Measurements from ENCODE around the gene GADD45A. TPM values are rescaled to one million over a fixed set of nuclear protein-coding genes. Genes with fewer than 3 reads are reported as not detected.

GADD45A gene
- polyA plus RNA-seq, 2 of the 4 experiments (the other 2 are of a cell fraction), result 36.0 to 44.7 TPM

DNA sequence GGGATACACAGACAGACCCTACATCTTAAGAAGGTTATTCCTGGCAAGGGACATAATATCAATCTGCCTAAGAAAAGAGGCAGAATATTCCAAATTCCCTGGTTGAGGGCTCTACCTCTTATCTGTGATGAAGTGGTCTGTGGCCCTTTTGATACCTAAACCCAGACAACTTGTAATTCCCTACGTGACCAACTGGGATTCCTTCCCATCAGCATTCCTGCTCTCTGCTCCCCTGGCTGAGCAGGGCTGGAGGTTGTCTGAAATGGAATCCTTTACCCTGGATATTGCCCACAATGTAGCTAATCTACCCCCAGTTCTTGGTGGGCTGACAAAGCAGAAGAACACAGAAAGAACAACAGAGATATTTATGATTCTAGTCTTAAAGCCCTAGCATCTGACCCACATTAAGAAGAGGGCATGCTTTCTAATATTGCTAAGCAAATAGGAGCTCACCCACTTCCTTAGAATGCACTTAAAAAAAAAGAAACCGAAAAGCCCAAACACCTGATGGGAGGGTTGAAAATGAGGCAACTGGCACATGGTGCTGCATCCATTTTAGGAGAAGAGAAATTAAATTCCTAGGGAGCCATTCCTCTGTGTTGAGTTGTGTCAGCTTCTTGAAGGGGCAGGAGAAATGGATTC, 36.8 kb downstream of the GADD45A start:
- ATAC-seq (no peak), DNase-seq (ENCODE audit: low read depth in 1 of 2, low spot score in 1 of 2) (no peak), FAIRE-seq (no peak)
- CTCF ChIA-PET, result interaction anchor here (1.0 to 1.5 kb wide), 3 partner anchors 9 to 162 kb away, joined by 3 to 6 read pairs (median 3); no protein-coding TSS in a partner anchor
- H3K4me2 ChIP-seq, result no peak overlapping the region
- TF ChIP-seq RFX5 (IDR thresholded peaks at IDR 0.05) (no peak), ZSCAN20 (CRISPR knock-in tag; IDR thresholded peaks at IDR 0.05) (no peak)
- H3K4me3 ChIP-seq, result no peak overlapping the region
- H3K4me1 ChIP-seq, result peaks cover 89% of the 10 kb centered on the region
- H3K9me3 ChIP-seq, result no peaks in the 10 kb centered on the region
- peak overlapping the region; percentile 7 to 24; a peak in 2 of 6 replicates for H3K27ac ChIP-seq
- POLR2A ChIA-PET, result no interaction called here
- 90% methylated on average over 2 of the region's 2 CpGs for WGBS (ENCODE audit: missing lambda C conversion rate)

DNA sequence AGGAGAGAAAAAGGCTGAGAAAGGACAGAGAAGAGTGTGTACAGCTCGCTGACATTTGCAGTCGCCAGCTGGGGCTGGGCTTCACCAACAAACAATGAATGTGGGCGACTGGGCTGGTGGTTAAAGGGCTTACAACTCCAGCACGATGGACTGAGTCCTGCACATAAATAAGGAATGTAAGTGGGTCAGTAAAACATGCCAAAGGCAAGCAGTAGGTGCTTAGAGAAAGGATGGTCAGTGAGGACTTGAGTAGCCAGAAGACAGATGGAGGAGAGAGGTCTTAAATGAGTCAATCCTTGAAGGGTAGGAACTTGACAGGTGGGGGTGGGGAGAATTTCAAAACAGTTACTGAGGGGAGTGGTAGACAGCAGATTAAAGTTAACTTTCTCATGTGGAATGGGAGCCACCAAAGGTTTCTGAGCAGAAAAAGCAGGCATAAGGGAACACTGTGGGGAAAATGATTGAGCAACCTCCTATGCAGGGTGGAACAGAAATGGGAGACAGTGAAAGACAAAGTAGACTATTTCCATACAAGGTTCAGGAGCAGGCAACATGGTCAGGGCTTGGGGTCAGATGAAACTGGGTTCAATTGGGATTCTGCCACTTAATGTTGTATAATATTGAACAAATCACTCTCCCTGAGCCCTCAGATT, 37.4 kb downstream of the GADD45A start:
- Histone ChIP-seq H3K4me2 (no peak overlapping the region), H3K4me3 (no peak overlapping the region), H3K4me1 (peaks cover 82% of the 10 kb centered on the region), H3K9me3 (no peaks in the 10 kb centered on the region), H3K27ac (peak overlapping the region; percentile 7 to 24; a peak in 1 of 6 replicates)
- FAIRE-seq (no peak), ATAC-seq (no peak), DNase-seq (ENCODE audit: low read depth in 1 of 2, low spot score in 1 of 2) (no peak)
- TF ChIP-seq POLR2A (IDR thresholded peaks at IDR 0.05; ENCODE audit: low read length) (no peak), CBX8 (IDR thresholded peaks at IDR 0.05) (no peak), ZFP36 (IDR thresholded peaks at IDR 0.05; ENCODE audit: borderline replicate concordance, partially characterized antibody) (no peak), POLR2AphosphoS2 (conservative IDR thresholded peaks at IDR 0.05; ENCODE audit: low read length) (no peak), CBX2 (IDR thresholded peaks at IDR 0.05; ENCODE audit: borderline replicate concordance, low read depth) (no peak)
- CTCF ChIA-PET, result interaction anchor here (1.3 kb wide), 1 partner anchor 38 kb away, joined by 6 read pairs; no protein-coding TSS in a partner anchor
- POLR2A ChIA-PET, result no interaction called here
- WGBS (ENCODE audit: missing lambda C conversion rate), result 87% methylated on average over 4 of the region's 4 CpGs

DNA sequence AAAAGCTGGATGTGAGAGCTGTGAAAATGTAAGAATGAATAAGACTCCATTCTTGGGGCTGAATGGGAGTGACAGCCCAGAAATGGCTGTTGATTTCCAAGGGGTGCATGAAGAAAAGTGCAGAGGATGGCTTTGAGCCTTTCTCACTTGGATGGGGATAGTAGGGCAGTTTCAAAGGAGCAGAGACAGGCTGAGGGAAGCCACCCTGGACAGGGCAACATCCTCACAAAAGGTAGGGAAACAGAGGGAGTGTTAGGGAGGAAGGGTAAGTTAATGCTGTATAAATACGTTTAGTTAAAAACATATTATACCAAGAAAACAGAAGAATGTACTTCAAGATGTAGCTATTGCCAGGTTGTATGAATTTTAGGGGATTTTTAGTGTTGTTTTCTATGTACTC, 38.1 kb downstream of the GADD45A start:
- DNase-seq (ENCODE audit: low read depth in 1 of 2, low spot score in 1 of 2), result no peak
- POLR2A ChIA-PET, result no interaction called here
- Histone ChIP-seq H3K4me1 (peaks cover 75% of the 10 kb centered on the region), H3K4me3 (no peak overlapping the region), H3K27ac (no peak overlapping the region; a peak in 1 of 6 replicates), H3K4me2 (no peak overlapping the region), H3K9me3 (no peaks in the 10 kb centered on the region)
- no peak for FAIRE-seq
- ATAC-seq, result no peak
- CTCF ChIA-PET, result interaction anchor here (1.1 kb wide), 1 partner anchor 43 kb away, joined by 3 read pairs; no protein-coding TSS in a partner anchor
- 57% methylated on average over 1 of the region's 1 CpG for WGBS (ENCODE audit: missing lambda C conversion rate)
- TF ChIP-seq HEYL (CRISPR knock-in tag; IDR thresholded peaks at IDR 0.05) (no peak), ZSCAN20 (CRISPR knock-in tag; IDR thresholded peaks at IDR 0.05) (no peak), POLR2A (IDR thresholded peaks at IDR 0.05; ENCODE audit: low read length) (no peak), EHF (CRISPR knock-in tag; IDR thresholded peaks at IDR 0.05) (no peak), NR3C1 (IDR thresholded peaks at IDR 0.05) (no peak)
- TF ChIP-seq, protein P1, sequence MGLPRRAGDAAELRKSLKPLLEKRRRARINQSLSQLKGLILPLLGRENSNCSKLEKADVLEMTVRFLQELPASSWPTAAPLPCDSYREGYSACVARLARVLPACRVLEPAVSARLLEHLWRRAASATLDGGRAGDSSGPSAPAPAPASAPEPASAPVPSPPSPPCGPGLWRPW (IDR thresholded peaks at IDR 0.05), result no peak
- TF ChIP-seq, protein P2, sequence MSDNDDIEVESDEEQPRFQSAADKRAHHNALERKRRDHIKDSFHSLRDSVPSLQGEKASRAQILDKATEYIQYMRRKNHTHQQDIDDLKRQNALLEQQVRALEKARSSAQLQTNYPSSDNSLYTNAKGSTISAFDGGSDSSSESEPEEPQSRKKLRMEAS (IDR thresholded peaks at IDR 0.05), result no peak

DNA sequence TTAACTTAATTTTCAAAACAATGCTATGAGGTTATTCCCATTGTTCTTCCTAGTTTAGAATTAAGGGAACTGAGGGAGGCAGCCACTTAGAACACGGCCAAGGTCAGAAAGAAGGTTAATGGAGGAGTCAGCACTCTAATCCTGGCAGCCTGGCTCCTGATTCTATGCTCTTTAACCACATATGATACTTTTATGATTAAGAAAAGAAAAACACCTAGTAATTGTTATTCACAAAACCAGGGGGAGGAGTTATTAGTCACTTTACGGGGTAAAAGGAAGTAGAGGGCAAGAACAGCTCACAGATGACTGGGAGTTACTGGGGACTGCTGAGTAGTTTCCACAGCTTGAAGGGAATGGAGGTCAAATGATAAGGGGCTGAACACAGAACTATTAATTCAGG, 38.6 kb downstream of the GADD45A start:
- ChIA-PET CTCF (interaction anchor here (1.1 kb wide), 1 partner anchor 43 kb away, joined by 3 read pairs; no protein-coding TSS in a partner anchor), POLR2A (no interaction called here)
- Histone ChIP-seq H3K4me1 (peaks cover 70% of the 10 kb centered on the region), H3K4me2 (peak overlapping the region; percentile 27), H3K4me3 (no peak overlapping the region), H3K27ac (peak overlapping the region; percentile 61 to 68; a peak in 4 of 6 replicates), H3K9me3 (no peaks in the 10 kb centered on the region)
- ATAC-seq, result peak in 1 of 2 experiments; percentile 38; a peak in 2 of 6 replicates
- TF ChIP-seq BHLHE40 (IDR thresholded peaks at IDR 0.05; ENCODE audit: low read depth, low read length) (no peak), SREBF2 (IDR thresholded peaks at IDR 0.05) (no peak), HOXA7 (CRISPR knock-in tag; IDR thresholded peaks at IDR 0.05) (no peak), RFX5 (IDR thresholded peaks at IDR 0.05) (no peak), RNF2 (IDR thresholded peaks at IDR 0.05; ENCODE audit: borderline replicate concordance, low read depth) (no peak), ZC3H11A (IDR thresholded peaks at IDR 0.05) (no peak), FOSL2 (IDR thresholded peaks at IDR 0.05) (no peak), FOSL2 (CRISPR knock-in tag; IDR thresholded peaks at IDR 0.05) (no peak), JUNB (IDR thresholded peaks at IDR 0.05) (no peak), ZFP36 (IDR thresholded peaks at IDR 0.05; ENCODE audit: borderline replicate concordance, partially characterized antibody) (no peak), FOSB (CRISPR knock-in tag; IDR thresholded peaks at IDR 0.05) (no peak), MAZ (IDR thresholded peaks at IDR 0.05; ENCODE audit: borderline replicate concordance, low read depth, low read length) (no peak), HOXB13 (CRISPR knock-in tag; IDR thresholded peaks at IDR 0.05; ENCODE audit: low read depth) (no peak), GATA3 (IDR thresholded peaks at IDR 0.05; ENCODE audit: borderline replicate concordance) (no peak)
- TF ChIP-seq, protein P3, sequence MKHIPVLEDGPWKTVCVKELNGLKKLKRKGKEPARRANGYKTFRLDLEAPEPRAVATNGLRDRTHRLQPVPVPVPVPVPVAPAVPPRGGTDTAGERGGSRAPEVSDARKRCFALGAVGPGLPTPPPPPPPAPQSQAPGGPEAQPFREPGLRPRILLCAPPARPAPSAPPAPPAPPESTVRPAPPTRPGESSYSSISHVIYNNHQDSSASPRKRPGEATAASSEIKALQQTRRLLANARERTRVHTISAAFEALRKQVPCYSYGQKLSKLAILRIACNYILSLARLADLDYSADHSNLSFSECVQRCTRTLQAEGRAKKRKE (CRISPR knock-in tag; IDR thresholded peaks at IDR 0.05; ENCODE audit: low read depth), result no peak
- TF ChIP-seq, protein P4, sequence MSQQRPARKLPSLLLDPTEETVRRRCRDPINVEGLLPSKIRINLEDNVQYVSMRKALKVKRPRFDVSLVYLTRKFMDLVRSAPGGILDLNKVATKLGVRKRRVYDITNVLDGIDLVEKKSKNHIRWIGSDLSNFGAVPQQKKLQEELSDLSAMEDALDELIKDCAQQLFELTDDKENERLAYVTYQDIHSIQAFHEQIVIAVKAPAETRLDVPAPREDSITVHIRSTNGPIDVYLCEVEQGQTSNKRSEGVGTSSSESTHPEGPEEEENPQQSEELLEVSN (IDR thresholded peaks at IDR 0.05; ENCODE audit: borderline replicate concordance, low read depth), result no peak
- TF ChIP-seq, protein P1 (IDR thresholded peaks at IDR 0.05), result no peak
- no peak for FAIRE-seq
- 48% methylated on average over 2 of the region's 2 CpGs for WGBS (ENCODE audit: missing lambda C conversion rate)
- DNase-seq (ENCODE audit: low read depth in 1 of 2, low spot score in 1 of 2), result no peak

Measured in A549 (cell line).